NCI-H2171 (cell line): Measurements from ENCODE around the gene HSD17B1.
"Not testable (repeated sequence)": the region's sequence is repeated elsewhere in the genome, so short reads cannot be mapped to it uniquely, and the experiment has no call there.

Experiments used
- DNase-seq: peaks from one replicate; lab custom pipeline; 2025; lab: John Stamatoyannopoulos, UW

The HSD17B1 gene

DNA sequence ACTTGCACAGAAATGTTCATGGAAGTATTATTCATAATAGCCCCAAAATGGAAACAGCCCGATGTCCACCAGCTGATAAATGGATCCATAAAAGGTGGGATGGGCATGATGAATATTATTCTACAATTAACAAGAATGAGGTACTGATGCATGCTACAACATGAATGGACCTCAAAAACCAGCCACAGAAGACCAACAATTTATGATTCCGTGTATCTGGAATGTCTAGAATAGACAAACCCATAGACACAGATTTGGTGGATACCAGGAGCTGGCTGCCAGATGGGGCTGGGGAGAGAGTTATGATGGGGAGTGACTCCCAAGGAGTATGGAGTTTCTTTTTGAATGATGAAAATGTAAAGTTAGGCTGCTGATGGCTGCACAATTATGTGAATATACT lies 27.5 kb upstream of the HSD17B1 start:
- no peak for DNase-seq

DNA sequence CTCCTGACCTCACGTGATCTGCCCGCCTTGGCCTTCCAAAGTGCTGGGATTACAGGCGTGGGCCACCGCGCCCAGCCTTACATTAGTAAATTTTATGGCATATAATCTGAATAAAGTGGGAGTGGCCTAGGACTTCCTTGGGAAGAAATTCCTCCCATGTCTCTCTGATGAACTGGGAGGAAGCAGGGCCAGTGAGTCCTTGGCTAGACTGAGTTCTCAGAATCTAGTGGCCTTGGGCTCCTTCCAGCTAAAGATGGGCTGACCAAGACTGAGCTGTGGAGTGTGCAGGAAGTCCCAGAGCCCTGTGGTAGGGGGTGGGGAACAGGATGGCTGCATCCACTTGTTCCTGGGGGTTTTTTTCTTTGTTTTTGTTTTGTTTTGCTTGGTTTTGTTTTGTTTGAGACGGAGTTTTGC lies 26.7 kb upstream of the HSD17B1 start:
- no peak for DNase-seq

DNA sequence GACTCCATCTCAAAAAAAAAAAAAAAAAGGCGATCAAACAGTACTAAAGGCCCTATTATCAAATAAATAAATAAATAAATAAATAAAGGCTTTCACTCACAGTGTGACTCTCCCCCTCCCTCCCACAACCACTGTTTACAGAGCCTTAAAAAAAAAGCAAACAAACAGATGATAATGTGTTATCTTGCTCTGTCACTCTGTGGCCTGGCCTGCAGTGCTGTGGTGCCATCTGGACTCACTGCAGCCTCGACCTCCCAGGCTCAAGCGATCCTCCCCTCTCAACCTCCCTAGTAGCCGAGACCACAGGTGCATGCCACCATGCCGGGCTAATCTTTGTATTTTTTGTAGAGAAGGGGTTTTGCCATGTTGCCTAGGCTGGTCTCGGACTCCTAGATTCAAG lies 24.8 kb upstream of the HSD17B1 start:
- no peak for DNase-seq

DNA sequence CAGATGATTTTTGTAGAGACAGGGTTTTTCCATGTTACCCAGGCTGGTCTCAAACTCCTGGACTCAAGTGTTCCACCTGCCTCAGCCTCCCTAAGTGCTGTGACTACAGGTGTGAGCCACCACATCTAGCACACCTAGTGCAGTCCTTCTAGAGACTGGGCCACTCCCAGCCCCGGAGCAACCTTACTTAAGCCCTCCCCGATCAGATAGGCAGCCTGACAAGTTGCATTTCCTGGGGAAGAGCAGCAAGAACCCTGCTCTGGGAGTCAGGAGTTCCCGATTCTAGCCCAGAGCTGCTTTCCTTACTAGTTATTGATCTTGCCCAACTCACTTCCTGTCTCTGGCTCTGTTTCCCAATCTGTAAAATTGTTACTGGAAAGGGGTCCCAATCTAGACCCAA lies 23.7 kb upstream of the HSD17B1 start:
- DNase-seq: no peak

DNA sequence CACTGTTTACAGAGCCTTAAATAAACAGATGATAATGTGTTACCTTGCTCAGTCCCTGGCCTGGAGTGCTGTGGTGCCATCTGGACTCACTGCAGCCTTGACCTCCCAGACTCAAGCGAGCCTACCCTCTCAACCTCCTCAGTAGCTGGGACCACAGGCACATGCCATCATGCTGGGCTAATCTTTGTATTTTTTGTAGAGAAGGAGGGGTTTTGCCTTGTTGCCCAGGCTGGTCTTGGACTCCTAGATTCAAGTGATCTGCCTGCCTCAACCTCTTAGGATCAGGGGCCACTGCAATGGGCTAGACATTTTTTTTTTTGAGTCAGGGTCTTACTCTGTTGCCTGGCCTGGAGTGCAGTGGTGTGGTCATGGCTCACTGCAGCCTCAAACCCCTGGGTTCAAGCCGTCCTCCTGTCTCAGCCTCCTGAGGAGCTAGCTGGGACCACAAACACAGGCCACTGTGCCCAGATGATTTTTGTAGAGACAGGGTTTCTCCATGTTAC lies 21.7 kb upstream of the HSD17B1 start:
- no peak for DNase-seq

DNA sequence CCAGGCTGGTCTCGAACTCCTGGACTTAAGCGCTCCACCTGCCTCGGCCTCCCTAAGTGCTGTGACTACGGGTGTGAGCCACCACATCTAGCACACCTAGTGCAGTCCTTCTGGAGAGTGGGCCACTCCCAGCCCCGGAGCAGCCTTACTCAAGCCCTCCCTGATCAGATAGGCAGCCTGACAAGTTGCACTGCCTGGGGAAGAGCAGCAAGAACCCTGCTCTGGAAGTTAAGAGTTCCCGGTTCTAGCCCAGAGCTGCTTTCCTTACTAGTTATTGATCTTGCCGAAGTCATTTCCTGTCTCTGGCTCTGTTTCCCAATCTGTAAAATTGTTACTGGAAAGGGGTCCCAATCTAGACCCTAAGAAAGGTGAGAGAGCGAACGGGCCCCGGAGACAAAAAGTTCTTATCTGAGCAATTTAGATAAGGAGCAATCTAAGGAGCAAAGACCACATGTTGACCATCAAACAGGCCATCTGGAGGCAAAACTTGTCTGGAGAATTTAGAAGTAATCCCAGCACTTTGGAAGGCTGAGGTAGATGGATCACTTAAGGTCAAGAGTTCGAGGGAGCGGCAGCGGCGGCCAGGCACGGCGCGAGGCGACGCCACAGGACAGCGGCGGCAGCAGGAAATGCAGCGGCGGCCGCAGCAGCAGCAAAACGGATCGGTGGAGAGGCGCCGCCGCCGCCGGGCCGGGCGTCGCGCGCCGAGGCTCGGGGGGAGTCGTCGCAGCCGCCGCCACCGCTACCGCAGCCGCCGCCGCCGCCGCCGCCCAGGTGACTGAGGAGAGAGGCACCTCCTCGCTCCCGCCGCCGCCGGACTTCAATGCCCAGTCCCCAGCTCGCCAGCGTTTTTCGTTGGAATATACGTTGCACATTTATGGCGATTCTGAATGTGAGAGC lies 21.0 kb upstream of the HSD17B1 start:
- DNase-seq: peak; percentile 22

DNA sequence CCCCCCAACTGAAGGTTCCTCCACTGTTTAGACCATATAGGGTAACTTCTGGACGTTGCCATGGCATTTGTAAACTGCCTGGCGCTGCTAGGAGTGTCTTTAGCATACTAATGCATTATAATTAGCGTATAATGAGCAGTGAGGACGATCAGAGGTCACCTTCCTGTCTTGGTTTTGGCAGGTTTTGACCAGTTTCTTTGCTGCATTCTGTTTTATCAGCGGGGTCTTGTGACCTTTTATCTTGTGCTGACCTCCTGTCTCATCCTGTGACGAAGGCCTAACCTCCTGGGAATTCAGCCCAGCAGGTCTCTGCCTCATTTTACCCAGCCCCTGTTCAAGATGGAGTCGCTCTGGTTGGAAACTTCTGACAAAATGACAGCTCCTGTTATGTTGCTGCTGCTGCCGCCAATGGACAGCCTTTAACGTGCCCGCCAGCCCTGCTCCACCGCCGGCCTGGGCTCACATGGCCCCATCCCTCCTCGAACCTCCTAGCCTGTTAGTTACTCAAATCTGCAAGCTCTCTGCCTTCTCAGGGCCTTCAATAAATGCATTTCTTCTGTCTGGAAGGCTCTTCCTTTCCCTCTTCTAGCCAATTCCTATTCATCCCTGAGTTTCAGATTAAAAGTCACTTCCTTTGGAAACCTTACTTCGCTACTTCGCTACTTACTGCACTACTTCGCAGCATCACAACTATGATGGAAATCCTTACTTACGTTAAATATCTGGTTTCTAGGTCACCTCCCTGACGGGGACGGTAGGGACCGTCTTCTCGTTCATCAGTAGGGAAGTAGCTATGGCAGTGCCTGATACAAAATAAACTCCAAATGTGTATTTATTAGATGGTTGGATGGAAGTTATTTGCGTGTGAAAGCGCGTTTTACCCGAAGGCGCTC lies 17.3 kb upstream of the HSD17B1 start:
- no peak for DNase-seq

DNA sequence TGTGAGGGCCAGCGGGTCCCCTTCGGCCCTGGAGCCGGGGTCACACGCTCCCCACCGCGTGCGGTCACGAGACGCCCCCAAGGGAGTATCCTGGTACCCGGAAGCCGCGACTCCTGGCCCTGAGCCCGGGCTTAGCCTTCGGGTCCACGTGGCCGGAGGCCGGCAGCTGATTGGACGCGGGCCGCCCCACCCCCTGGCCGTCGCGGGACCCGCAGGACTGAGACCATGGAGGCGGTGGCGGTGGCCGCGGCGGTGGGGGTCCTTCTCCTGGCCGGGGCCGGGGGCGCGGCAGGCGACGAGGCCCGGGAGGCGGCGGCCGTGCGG lies 16.7 kb upstream of the HSD17B1 start, which contains the start of gene NAGLU:
Gene NAGLU (plus strand): TSS at position 194 of the 324 bp plus-strand sequence. CDS start 32 bp downstream, at position 226.
- peak; percentile 97 for DNase-seq

DNA sequence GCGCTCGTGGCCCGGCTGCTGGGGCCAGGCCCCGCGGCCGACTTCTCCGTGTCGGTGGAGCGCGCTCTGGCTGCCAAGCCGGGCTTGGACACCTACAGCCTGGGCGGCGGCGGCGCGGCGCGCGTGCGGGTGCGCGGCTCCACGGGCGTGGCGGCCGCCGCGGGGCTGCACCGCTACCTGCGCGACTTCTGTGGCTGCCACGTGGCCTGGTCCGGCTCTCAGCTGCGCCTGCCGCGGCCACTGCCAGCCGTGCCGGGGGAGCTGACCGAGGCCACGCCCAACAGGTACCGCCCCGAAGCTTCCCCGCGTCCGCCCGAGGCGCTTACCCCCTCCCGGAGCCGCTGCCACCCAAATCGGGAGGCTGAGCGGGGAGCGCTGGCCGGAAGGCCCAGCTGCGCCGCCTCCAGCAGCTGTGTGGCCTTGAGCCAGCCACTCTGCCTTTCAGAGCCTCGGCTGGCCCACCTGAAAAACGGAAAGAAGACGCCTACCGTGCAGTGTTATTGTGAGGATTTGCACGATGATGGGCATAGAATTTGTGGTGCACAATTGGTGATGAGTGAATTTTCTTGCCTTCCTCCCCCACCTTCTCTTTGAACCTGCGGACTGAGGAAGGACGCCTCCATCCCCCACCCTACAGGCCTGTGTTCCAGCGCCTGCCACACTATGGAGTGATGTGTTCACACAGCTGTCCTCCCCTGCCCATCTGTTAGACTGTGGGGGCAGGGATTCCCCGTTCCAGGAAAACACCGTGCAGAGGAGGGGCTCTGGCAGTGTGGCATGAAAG lies 16.2 kb upstream of the HSD17B1 start:
- DNase-seq: peak; percentile 73

DNA sequence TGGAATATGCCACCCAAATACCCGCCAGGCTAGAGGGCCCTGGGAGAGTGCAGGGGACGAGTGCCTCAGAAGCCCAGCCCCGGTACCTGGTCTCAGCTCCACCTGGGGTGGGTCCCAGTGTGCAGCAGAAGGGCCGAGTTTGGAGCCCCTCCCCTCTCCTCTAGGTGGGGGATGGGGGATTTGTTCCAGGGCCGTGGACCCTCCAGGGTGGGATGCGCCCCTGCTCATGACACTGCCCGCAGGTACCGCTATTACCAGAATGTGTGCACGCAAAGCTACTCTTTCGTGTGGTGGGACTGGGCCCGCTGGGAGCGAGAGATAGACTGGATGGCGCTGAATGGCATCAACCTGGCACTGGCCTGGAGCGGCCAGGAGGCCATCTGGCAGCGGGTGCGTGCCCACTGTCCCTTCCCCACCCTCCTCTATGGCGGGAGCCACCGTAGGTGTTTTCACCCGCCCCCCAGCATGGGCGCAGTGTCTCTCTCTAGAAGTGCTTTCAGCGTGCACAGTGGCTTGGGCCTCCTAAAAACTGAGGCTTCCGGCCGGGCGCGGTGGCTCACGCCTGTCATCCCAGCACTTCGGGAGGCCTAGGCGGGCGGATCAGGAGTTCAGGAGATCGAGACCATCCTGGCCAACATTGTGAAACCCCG lies 15.4 kb upstream of the HSD17B1 start:
- no peak for DNase-seq

DNA sequence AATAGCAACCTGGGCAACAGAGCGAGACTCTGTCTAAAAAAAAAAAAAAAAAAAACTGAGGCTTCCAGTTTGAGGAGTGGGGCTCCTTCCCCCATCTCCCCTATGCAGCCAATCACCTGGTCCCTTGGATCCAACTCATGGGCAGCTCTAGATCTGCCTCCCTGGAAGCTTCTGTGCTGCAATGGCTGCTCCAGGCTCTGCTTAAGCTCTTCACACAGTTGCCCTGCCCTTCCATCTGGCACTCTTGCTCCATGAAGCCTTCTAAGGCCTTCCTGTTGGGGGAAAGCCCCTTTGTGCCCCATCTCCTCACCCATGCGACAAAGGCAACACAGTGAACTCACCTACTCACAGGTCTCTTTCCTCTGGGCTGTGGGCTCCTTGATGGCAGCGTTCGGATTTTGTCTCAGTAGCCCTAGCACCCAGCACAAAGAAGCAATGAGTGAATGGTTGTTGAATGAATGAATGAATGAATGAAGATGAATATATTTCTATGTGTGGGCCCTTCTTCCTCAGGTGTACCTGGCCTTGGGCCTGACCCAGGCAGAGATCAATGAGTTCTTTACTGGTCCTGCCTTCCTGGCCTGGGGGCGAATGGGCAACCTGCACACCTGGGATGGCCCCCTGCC lies 14.8 kb upstream of the HSD17B1 start:
- no peak for DNase-seq

DNA sequence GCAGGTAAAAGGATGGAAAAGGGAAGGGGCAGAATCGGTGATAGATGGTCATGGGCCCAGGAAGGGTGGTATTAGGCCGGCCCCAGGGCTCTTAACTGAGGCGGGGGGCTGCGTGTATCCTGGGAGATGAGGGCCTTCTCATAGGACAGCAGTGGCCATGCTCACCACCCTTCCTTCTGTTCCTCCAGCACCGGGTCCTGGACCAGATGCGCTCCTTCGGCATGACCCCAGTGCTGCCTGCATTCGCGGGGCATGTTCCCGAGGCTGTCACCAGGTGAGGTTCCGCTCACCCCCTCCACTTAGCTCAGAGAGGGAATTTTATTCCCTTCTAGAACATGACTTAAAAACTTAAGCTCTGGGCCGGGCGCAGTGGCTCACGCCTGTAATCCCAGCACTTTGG lies 14.2 kb upstream of the HSD17B1 start:
- no peak for DNase-seq

DNA sequence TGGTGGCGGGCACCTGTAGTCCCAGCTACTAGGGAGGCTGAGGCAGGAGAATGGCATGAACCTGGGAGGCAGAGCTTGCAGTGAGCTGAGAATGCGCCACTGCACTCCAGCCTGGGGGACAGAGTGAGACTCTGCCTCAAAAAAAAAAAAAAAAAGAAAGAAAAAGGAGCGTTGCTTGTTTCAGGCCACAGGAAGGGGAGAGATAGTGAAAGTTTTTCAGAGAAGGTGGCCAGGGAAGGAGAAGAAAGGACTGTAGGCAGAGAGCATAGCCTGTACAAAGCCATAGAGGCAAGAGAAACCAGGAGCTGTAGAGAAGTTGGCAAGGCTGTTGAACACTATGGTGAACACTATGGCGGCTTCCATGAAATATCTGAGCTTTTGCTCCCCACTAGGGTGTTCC lies 12.2 kb upstream of the HSD17B1 start:
- DNase-seq: not testable (repeated sequence)

DNA sequence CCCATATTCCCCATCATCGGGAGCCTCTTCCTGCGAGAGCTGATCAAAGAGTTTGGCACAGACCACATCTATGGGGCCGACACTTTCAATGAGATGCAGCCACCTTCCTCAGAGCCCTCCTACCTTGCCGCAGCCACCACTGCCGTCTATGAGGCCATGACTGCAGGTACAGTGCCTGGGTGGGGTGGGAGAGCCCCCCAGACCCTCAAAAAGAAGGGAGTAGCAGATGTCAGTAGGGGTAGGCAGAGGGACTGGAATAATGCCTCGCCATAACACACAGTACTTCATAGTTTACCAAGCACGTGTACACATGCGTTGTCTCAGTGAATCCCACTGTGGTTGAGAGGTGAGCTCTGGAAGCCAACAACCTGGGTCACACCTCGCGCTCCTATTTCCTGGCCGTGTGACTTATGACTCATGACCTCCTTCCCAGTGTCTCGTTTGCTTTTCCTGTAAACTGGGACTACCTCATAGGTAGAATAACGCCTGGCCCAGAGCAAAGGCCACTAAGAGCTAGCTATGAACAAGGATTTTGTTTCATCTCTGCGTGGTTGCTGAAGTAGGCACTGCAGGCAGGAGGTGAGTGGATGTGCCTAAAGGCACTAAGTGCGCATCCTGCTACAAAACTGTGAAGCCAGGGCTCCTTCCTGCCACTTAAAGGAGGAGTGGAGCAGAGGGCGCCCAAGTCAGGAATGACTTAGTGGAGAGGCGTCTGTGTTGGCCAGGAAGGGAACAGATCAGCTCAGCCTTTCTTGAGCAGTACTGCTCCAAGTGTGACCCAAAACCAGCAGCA lies 11.5 kb upstream of the HSD17B1 start:
- no peak for DNase-seq

DNA sequence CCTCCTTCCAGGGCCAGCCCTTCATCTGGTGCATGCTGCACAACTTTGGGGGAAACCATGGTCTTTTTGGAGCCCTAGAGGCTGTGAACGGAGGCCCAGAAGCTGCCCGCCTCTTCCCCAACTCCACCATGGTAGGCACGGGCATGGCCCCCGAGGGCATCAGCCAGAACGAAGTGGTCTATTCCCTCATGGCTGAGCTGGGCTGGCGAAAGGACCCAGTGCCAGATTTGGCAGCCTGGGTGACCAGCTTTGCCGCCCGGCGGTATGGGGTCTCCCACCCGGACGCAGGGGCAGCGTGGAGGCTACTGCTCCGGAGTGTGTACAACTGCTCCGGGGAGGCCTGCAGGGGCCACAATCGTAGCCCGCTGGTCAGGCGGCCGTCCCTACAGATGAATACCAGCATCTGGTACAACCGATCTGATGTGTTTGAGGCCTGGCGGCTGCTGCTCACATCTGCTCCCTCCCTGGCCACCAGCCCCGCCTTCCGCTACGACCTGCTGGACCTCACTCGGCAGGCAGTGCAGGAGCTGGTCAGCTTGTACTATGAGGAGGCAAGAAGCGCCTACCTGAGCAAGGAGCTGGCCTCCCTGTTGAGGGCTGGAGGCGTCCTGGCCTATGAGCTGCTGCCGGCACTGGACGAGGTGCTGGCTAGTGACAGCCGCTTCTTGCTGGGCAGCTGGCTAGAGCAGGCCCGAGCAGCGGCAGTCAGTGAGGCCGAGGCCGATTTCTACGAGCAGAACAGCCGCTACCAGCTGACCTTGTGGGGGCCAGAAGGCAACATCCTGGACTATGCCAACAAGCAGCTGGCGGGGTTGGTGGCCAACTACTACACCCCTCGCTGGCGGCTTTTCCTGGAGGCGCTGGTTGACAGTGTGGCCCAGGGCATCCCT lies 9.3 kb upstream of the HSD17B1 start:
- no peak for DNase-seq

DNA sequence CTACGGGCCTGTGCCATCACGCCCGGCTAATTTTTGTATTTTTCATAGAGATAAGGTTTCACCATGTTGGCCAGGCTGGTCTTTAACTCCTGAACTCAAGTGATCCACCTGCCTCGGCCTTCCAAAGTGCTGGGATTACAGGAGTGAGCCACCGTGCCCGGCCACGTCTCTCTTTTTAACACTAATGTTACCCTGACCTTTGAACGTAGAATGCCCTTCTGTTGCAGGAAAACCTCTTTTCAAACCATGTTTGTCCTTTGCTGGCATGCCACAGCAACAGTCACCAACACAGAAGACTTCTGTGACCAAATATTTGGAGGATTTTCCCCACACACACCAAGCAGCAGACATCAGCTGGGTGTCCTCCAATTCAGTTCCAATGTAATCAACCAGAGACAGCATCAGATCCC lies 7.8 kb upstream of the HSD17B1 start:
- DNase-seq: no peak

DNA sequence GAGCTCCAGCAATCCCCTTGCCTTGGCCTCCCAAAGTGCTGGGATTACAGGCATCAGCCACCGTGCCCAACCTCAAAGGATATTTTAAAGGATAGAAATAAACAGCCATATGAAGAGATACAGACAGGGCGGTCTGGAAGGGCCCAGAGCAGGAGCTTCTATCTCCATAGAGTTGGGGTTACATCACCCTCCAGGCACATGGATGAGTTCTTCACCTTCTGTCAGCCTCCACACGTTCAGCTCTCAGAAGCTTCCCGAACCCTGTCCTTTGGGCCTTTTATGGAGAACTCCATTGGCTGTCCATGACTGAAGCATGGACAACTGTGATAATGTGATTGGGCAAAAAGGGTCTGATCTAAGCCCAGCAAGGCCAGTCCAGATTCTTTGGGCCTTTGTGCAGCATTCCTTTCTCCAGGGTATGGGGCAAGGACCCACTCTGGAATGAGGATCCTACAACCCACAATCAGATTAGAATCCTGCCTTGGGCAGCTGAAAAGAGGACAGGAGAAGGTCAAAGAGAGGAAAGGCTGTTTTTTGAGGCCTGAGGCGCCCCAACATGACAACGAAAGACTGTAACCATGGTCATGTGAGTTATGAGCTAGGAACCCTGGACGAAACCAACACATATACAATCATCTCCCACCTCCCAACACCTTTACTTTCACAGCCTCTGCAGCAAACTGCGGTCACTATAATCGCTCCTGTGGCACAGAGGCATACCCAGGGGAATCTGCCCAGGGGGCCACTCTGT lies 6.8 kb upstream of the HSD17B1 start:
- not testable (repeated sequence) for DNase-seq

DNA sequence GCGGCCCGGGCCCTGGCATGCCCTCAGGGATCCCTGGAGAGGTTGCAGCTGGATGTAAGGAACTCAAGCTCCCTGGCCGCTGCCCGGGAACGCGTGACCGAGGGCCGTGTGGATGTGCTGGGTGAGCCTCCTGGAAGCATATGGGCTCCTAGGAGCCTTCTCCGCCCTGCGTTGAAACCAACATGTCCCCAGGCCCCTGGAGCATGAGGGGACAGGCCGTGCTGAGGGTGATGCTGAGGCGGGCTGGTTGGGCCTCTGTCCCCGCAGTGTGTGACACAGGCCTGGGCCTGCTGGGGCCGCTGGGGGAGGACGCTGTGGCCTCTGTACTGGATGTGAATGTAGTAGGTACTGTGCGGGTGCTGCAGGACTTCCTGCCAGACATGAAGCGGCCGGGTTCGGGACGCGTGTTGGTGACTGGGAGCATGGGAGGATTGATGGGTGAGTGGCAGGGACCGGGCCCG lies 5.7 kb upstream of the HSD17B1 start:
- no peak for DNase-seq
